H1 (cell line): Measurements from ENCODE around the gene NELL2. TPM values are rescaled to one million over a fixed set of nuclear protein-coding genes. Genes with fewer than 3 reads are reported as not detected.

ENCODE experiments used
- CTCF ChIA-PET: fragments of 300-600 bp; sonication (Branson Sonifier 250); formaldehyde crosslinking; loops from one replicate; lab custom pipeline; 2021; ENCODE audit not compliant: partially characterized antibody; lab: Charles Lee
- POLR2A ChIA-PET: fragments of 300-600 bp; sonication (Branson Sonifier 250); formaldehyde crosslinking; loops from one replicate; lab custom pipeline; 2021; ENCODE audit warnings: inconsistent platforms; ENCODE audit not compliant: partially characterized antibody; lab: Charles Lee
- DNase-seq, 2 experiments: peaks; one replicate each; pipeline versions ENCODE4 v3.0.0 to v3.0.0-alpha.2; 2010 to 2022; ENCODE audit warnings: low spot score in 2 of 2, low read depth in 1 of 2, mixed read lengths in 1 of 2
- FAIRE-seq: peaks from 2 replicates; lab custom pipeline; 2011; peaks lifted over from hg19 to GRCh38; lab: Jason Lieb, UNC
- H2AFZ ChIP-seq: 2 replicates; pipeline ENCODE4 v1.8.1; 2012; ENCODE audit warnings: low read length, inconsistent platforms
- H2AK5ac ChIP-seq: 2 replicates; pipeline ENCODE4 v1.6.1; 2013; ENCODE audit warnings: low read depth, low read length
- H2BK120ac ChIP-seq: replicated peaks from 2 replicates; pipeline ENCODE3; 2013; ENCODE audit warnings: low read depth, low read length, inconsistent platforms
- H2BK12ac ChIP-seq: 2 replicates; pipeline ENCODE4 v1.6.1; 2013; ENCODE audit warnings: low read depth, low read length
- H2BK15ac ChIP-seq: 2 replicates; pipeline ENCODE4 v1.6.1; 2013; ENCODE audit warnings: low read length
- H2BK20ac ChIP-seq: 2 replicates; pipeline ENCODE4 v1.6.1; 2013; ENCODE audit warnings: low read length
- H2BK5ac ChIP-seq: 2 replicates; pipeline ENCODE4 v1.6.1; 2013; ENCODE audit warnings: low read depth, low read length
- H3K14ac ChIP-seq: 2 replicates; pipeline ENCODE4 v1.6.1; 2013; ENCODE audit warnings: inconsistent platforms; ENCODE audit not compliant: insufficient read length
- H3K18ac ChIP-seq: 2 replicates; pipeline ENCODE4 v1.6.1; 2013; ENCODE audit warnings: low read length; ENCODE audit errors: extremely low read depth
- H3K23ac ChIP-seq: 2 replicates; pipeline ENCODE4 v1.6.1; 2013; ENCODE audit warnings: inconsistent platforms; ENCODE audit not compliant: insufficient read length
- H3K23me2 ChIP-seq: 2 replicates; pipeline ENCODE4 v1.6.1; 2013; ENCODE audit warnings: low read depth, low read length
- H3K27ac ChIP-seq: 2 replicates; pipeline ENCODE4 v1.6.1; 2011; ENCODE audit warnings: low read depth, low read length, inconsistent platforms
- H3K27me3 ChIP-seq, 4 experiments: replicated peaks in 1 of 4; 1 replicate in 1 of 4; 2 replicates in 3 of 4; pipeline versions ENCODE4 v1.6.1 to v1.8.1; 2011 to 2013; ENCODE audit warnings: low read length in 3 of 4, mild to moderate bottlenecking in 3 of 4, inconsistent platforms in 2 of 4, mixed read lengths in 2 of 4, moderate library complexity in 1 of 4; ENCODE audit not compliant: control insufficient read depth in 3 of 4, insufficient read depth in 3 of 4; ENCODE audit errors: extremely low read depth in 1 of 4
- H3K36me3 ChIP-seq, 4 experiments: 2 replicates each; pipeline versions ENCODE4 v1.6.1 to v1.8.1; 2011 to 2013; ENCODE audit warnings: mild to moderate bottlenecking in 4 of 4, low read length in 3 of 4, moderate library complexity in 2 of 4, control low read depth in 1 of 4, inconsistent platforms in 1 of 4; ENCODE audit not compliant: insufficient read depth in 4 of 4, control insufficient read depth in 2 of 4
- H3K4ac ChIP-seq: replicated peaks from 2 replicates; pipeline ENCODE3; 2013; ENCODE audit warnings: low read length, low read depth, mixed read lengths, inconsistent platforms; ENCODE audit not compliant: insufficient read length
- H3K4me1 ChIP-seq, 4 experiments: replicated peaks in 1 of 4; 1 replicate in 1 of 4; 2 replicates in 3 of 4; pipeline versions ENCODE4 v1.6.1 to v1.8.1; 2011 to 2013; ENCODE audit warnings: low read length in 3 of 4, inconsistent platforms in 2 of 4, mixed read lengths in 1 of 4; ENCODE audit not compliant: insufficient read depth in 4 of 4, control insufficient read depth in 3 of 4
- H3K4me2 ChIP-seq, 2 experiments: 2 replicates each; pipeline versions ENCODE4 v1.6.1 to v1.8.1; 2011 to 2013; ENCODE audit warnings: low read depth in 2 of 2, low read length in 2 of 2, control low read depth in 1 of 2, inconsistent platforms in 1 of 2, mild to moderate bottlenecking in 1 of 2; ENCODE audit not compliant: insufficient read depth in 1 of 2
- H3K4me3 ChIP-seq, 4 experiments: fragments of 200-600, 300-600 bp in 1 of 4; sonication (generic), shearing (Covaris generic), sonication (Bioruptor Twin) in 1 of 4; 2 replicates each; pipeline versions ENCODE4 v1.5.1 to v1.8.1; 2011 to 2016; ENCODE audit warnings: low read length in 4 of 4, low read depth in 3 of 4, control low read depth in 2 of 4, inconsistent platforms in 2 of 4, mild to moderate bottlenecking in 2 of 4, mixed read lengths in 1 of 4, moderate library complexity in 1 of 4; ENCODE audit not compliant: insufficient read depth in 2 of 4; ENCODE audit errors: extremely low read depth in 1 of 4
- H3K56ac ChIP-seq: replicated peaks from 2 replicates; pipeline ENCODE3; 2013; ENCODE audit warnings: low read depth, mild to moderate bottlenecking, mixed read lengths, low read length, inconsistent platforms; ENCODE audit not compliant: insufficient read length
- H3K79me1 ChIP-seq: 2 replicates; pipeline ENCODE4 v1.6.1; 2013; ENCODE audit warnings: low read depth, low read length, control low read depth
- H3K79me2 ChIP-seq, 2 experiments: 2 replicates each; pipeline versions ENCODE4 v1.6.1 to v1.8.1; 2012 to 2013; ENCODE audit warnings: low read length in 2 of 2, mild to moderate bottlenecking in 2 of 2, inconsistent platforms in 1 of 2; ENCODE audit not compliant: insufficient read depth in 2 of 2, control insufficient read depth in 1 of 2
- H3K9ac ChIP-seq, 4 experiments: replicated peaks in 1 of 4; 1 replicate in 1 of 4; 2 replicates in 3 of 4; pipeline versions ENCODE4 v1.6.1 to v1.8.1; 2011 to 2013; ENCODE audit warnings: low read depth in 3 of 4, low read length in 3 of 4, control low read depth in 2 of 4, mild to moderate bottlenecking in 2 of 4, moderate library complexity in 2 of 4, inconsistent platforms in 1 of 4; ENCODE audit errors: extremely low read depth in 1 of 4
- H3K9me3 ChIP-seq, 2 experiments: 2 replicates each; pipeline versions ENCODE4 v1.6.1 to v1.8.1; 2012 to 2013; ENCODE audit warnings: mild to moderate bottlenecking in 2 of 2, moderate library complexity in 2 of 2, control low read depth in 1 of 2, inconsistent platforms in 1 of 2, low read depth in 1 of 2, low read length in 1 of 2, mixed read lengths in 1 of 2; ENCODE audit not compliant: insufficient read depth in 2 of 2
- H4K20me1 ChIP-seq, 2 experiments: replicated peaks in 1 of 2; 2 replicates each; pipeline versions ENCODE3 to v1.8.1; 2011 to 2013; ENCODE audit warnings: inconsistent platforms in 2 of 2, low read length in 2 of 2, mild to moderate bottlenecking in 1 of 2; ENCODE audit not compliant: insufficient read depth in 2 of 2, control insufficient read depth in 1 of 2
- H4K5ac ChIP-seq: 2 replicates; pipeline ENCODE4 v1.6.1; 2013; ENCODE audit warnings: low read length, low read depth, mixed read lengths, inconsistent platforms; ENCODE audit not compliant: insufficient read length
- H4K8ac ChIP-seq: 2 replicates; pipeline ENCODE4 v1.8.0; 2013; ENCODE audit warnings: mild to moderate bottlenecking, moderate library complexity, low read length, inconsistent platforms; ENCODE audit not compliant: insufficient read depth; ENCODE audit errors: extremely low read depth
- H4K91ac ChIP-seq: replicated peaks from 2 replicates; pipeline ENCODE3; 2013; ENCODE audit warnings: low read length, mixed read lengths, inconsistent platforms; ENCODE audit not compliant: insufficient read length
- ASH2L ChIP-seq: fragments of 200-600, 300-600 bp; sonication (generic); IDR thresholded peaks from one replicate; pipeline ENCODE4 v1.7.1; 2017; ENCODE audit warnings: low read length
- CBX5 ChIP-seq: fragments of 300-800, 300-1000 bp; sonication (generic); IDR thresholded peaks from 2 replicates; pipeline ENCODE4 v1.7.1; 2016; ENCODE audit warnings: antibody characterized with exemption, low read length, low read depth
- MAFK ChIP-seq: IDR thresholded peaks from 2 replicates; pipeline ENCODE4 v1.6.1; 2012; ENCODE audit warnings: low read depth, mild to moderate bottlenecking, improper control_type of control experiment, low read length
- POLR2AphosphoS5 ChIP-seq: IDR thresholded peaks from 2 replicates; pipeline ENCODE4 v1.6.1; 2011; ENCODE audit warnings: low read depth, low read length
- WGBS, 2 experiments: shearing (Covaris generic) in 1 of 2; methylation state at CpG; one replicate each; pipeline versions ENCODE4 v1.1.6 to v1.1.7; 2013 to 2015; ENCODE audit warnings: low lambda C conversion rate in 2 of 2, mixed read lengths in 2 of 2, inconsistent platforms in 1 of 2, low coverage in 1 of 2, missing lambda C conversion rate in 1 of 2; ENCODE audit not compliant: insufficient replicate concordance in 2 of 2, insufficient coverage in 1 of 2, insufficient read length in 1 of 2; ENCODE audit errors: extremely low coverage in 1 of 2, missing lambda C conversion rate in 1 of 2; 5-methylcytosine and 5-hydroxymethylcytosine counted together
- polyA plus RNA-seq, 7 experiments: library from polyadenylated mRNA; depleted of rRNA in 3 of 7; stranded (reverse) in 5 of 7; unstranded in 2 of 7; fragments of >200 nt in 5 of 7; fragments of 200-250 nt in 2 of 7; gene quantifications; 1 replicate in 5 of 7; 2 replicates in 1 of 7; 4 replicates in 1 of 7; pipeline versions ENCODE4 v1.2.1 to v1.2.3, GENCODE V29; 2011 to 2013; ENCODE audit warnings: missing spikeins in 2 of 7, mixed read lengths in 2 of 7
- total RNA-seq: library from RNA; stranded (reverse); fragmentation: NEBNext Ultra II Directional; extraction: Animal tissue kit (Norgen Biotek cat#: 25700); gene quantifications from 2 replicates; pipeline ENCODE4 v1.2.1, GENCODE V29; 2021

Gene NELL2
- total and polyA plus RNA-seq, 2 of the 8 experiments (the other 6 are each of a cell fraction or from before 2014, with no cell fraction given): 54.2 to 56.8 TPM

DNA sequence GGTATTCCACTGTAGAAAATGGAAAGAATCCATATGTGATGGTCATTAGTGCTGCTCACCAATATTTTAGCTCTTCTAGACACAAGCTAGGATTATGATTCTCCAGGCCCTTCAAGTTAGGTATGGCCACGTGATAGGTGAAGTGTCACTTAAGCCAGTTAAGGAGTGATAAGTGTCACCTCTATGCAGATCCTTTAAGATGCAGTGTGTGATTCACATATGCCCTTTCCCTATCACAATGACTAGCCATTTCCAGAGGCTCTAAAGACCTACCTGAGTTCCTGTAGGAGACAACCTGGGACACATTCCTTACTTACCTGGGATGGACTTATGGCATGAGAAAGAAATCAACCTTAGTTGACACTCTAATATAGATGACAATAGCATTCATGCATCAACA lies 343.2 kb downstream of the NELL2 start:
- no peak overlapping the region for H3K4me3 ChIP-seq
- no peak for FAIRE-seq
- no peak overlapping the region for H3K56ac ChIP-seq
- H3K18ac ChIP-seq: no peak overlapping the region
- no peak overlapping the region for H2BK15ac ChIP-seq
- H2AFZ ChIP-seq: no peak overlapping the region
- H3K79me2 ChIP-seq: no peaks in the 10 kb centered on the region
- H4K5ac ChIP-seq: no peak overlapping the region
- no peak overlapping the region for H3K14ac ChIP-seq
- no peak overlapping the region for H2AK5ac ChIP-seq
- no peaks in the 10 kb centered on the region for H4K20me1 ChIP-seq
- peaks cover 0 to 5% (median 2%) of the 10 kb centered on the region in 4 experiments; a peak in 2 of 7 replicates for H3K4me1 ChIP-seq
- no peaks in the 10 kb centered on the region for H3K36me3 ChIP-seq
- ChIA-PET POLR2A (no interaction called here), CTCF (interaction anchor here (0.7 kb wide), 1 partner anchor 976 kb away, joined by 4 read pairs; no protein-coding TSS in a partner anchor)
- H3K23ac ChIP-seq: no peak overlapping the region
- no peak overlapping the region for H2BK120ac ChIP-seq
- H2BK5ac ChIP-seq: no peak overlapping the region
- WGBS, 2 experiments: 92% methylated on average over 1 of the region's 1 CpG; no CpG with 5 or more reads in 1 of the 2 experiments
- no peak overlapping the region for H2BK20ac ChIP-seq
- no peak overlapping the region for H4K91ac ChIP-seq
- H3K79me1 ChIP-seq: no peaks in the 10 kb centered on the region
- no peak overlapping the region for H3K27ac ChIP-seq
- H3K9me3 ChIP-seq: no peaks in the 10 kb centered on the region
- H3K4ac ChIP-seq: no peak overlapping the region
- H3K27me3 ChIP-seq: no peaks in the 10 kb centered on the region
- no peak overlapping the region; the same call in 1 of the 2 replicates for H2BK12ac ChIP-seq
- H3K23me2 ChIP-seq: no peaks in the 10 kb centered on the region; the same call in none of the 2 replicates
- no peak overlapping the region for H4K8ac ChIP-seq
- H3K9ac ChIP-seq: no peak overlapping the region
- TF ChIP-seq CBX5: no peak
- TF ChIP-seq MAFK: no peak
- no peak for TF ChIP-seq POLR2AphosphoS5
- no peak for TF ChIP-seq ASH2L
- no peak overlapping the region for H3K4me2 ChIP-seq
- no peak for DNase-seq
